WTC11 (cell line): ENCODE measurements around the gene GFOD2. TPM values are rescaled to one million over a fixed set of nuclear protein-coding genes. Genes with fewer than 3 reads are reported as not detected.

Experiments
- ATAC-seq: fragments of 200-7000 bp; cut with Tn5 transposase; 2 replicates; pipeline ENCODE4 v1.10.0; 2021; ENCODE audit warnings: mild to moderate bottlenecking, moderate library complexity
- CTCF ChIA-PET: fragments of 300-600 bp; sonication (Branson Sonifier 250); formaldehyde crosslinking; loops from one replicate; lab custom pipeline; 2021; ENCODE audit warnings: antibody characterized with exemption; lab: Charles Lee
- POLR2A ChIA-PET: fragments of 350-600 bp; sonication (Branson Sonifier 250); formaldehyde crosslinking; loops from one replicate; lab custom pipeline; 2021; ENCODE audit warnings: antibody characterized with exemption; lab: Charles Lee
- DNase-seq: peaks from one replicate; pipeline ENCODE4 v3.0.0; 2021; ENCODE audit warnings: low spot score
- H3K27ac Mint-ChIP-seq: 2 replicates; pipeline ENCODE4 v1.8.0; 2021; ENCODE audit warnings: mixed read lengths
- H3K27me3 Mint-ChIP-seq: 2 replicates; pipeline ENCODE4 v1.8.0; 2021; ENCODE audit warnings: low read depth, mild to moderate bottlenecking, moderate library complexity, mixed read lengths
- H3K36me3 Mint-ChIP-seq: 2 replicates; pipeline ENCODE4 v1.8.0; 2021; ENCODE audit warnings: mixed read lengths
- H3K4me1 Mint-ChIP-seq: 2 replicates; pipeline ENCODE4 v1.8.0; 2022; ENCODE audit warnings: mixed read lengths
- H3K4me3 Mint-ChIP-seq: 2 replicates; pipeline ENCODE4 v1.8.0; 2021; ENCODE audit warnings: mild to moderate bottlenecking, moderate library complexity, mixed read lengths
- H3K9me3 Mint-ChIP-seq: 2 replicates; pipeline ENCODE4 v1.8.0; 2021; ENCODE audit warnings: mixed read lengths
- HMGA2 ChIP-seq: fragments of 250-450 bp; sonication (Bioruptor Pico); IDR thresholded peaks from 2 replicates; pipeline ENCODE4 v1.4.0; 2021; ENCODE audit warnings: mild to moderate bottlenecking, moderate library complexity
- NR2C2 ChIP-seq: sonication (generic); formaldehyde crosslinking; IDR thresholded peaks from 2 replicates; pipeline ENCODE4 v1.8.0; 2022; ENCODE audit warnings: mild to moderate bottlenecking, missing genetic modification reagents
- ZNF138 ChIP-seq: sonication (generic); formaldehyde crosslinking; conservative IDR thresholded peaks from 2 replicates; pipeline ENCODE4 v1.8.1; 2022; ENCODE audit warnings: mild to moderate bottlenecking, moderate library complexity, missing genetic modification reagents
- ZNF423 ChIP-seq: fragments of 250-450 bp; sonication (Bioruptor Pico); IDR thresholded peaks from 2 replicates; pipeline ENCODE4 v2.1.2; 2022; ENCODE audit warnings: mild to moderate bottlenecking, moderate library complexity
- total RNA-seq: library from RNA; stranded (reverse); gene quantifications from 3 replicates; pipeline ENCODE4 v1.2.3, GENCODE V29; 2021
- TF ChIP-seq, protein P1 (sequence below): sonication (generic); formaldehyde crosslinking; IDR thresholded peaks from 2 replicates; pipeline ENCODE4 v1.8.1; 2023; ENCODE audit warnings: mild to moderate bottlenecking, missing genetic modification reagents
- TF ChIP-seq, protein P2 (sequence below): sonication (generic); formaldehyde crosslinking; IDR thresholded peaks from 2 replicates; pipeline ENCODE4 v1.8.0; 2023; ENCODE audit warnings: missing genetic modification reagents
- TF ChIP-seq, protein P3 (sequence below): sonication (generic); formaldehyde crosslinking; IDR thresholded peaks from 2 replicates; pipeline ENCODE4 v1.8.0; 2022; ENCODE audit warnings: mild to moderate bottlenecking, missing genetic modification reagents
- TF ChIP-seq, protein P4 (sequence below): sonication (generic); formaldehyde crosslinking; IDR thresholded peaks from 2 replicates; pipeline ENCODE4 v1.8.1; 2022; ENCODE audit warnings: missing genetic modification reagents, borderline replicate concordance
- TF ChIP-seq, protein P5 (sequence below): fragments of 250-450 bp; sonication (Bioruptor Pico); IDR thresholded peaks from 2 replicates; pipeline ENCODE4 v1.9.0; 2021; ENCODE audit warnings: mild to moderate bottlenecking
- TF ChIP-seq, protein P6 (sequence below): fragments of 250-450 bp; sonication (Bioruptor Pico); IDR thresholded peaks from 2 replicates; pipeline ENCODE4 v1.9.0; 2021; ENCODE audit warnings: mild to moderate bottlenecking, borderline replicate concordance
- TF ChIP-seq, protein P7 (sequence below): fragments of 250-450 bp; sonication (Bioruptor Pico); IDR thresholded peaks from 2 replicates; pipeline ENCODE4 v1.9.0; 2021; ENCODE audit warnings: mild to moderate bottlenecking
- TF ChIP-seq, protein P8 (sequence below): fragments of 250-450 bp; sonication (Bioruptor Pico); conservative IDR thresholded peaks from 2 replicates; pipeline ENCODE4 v1.9.0; 2021; ENCODE audit warnings: mild to moderate bottlenecking
- TF ChIP-seq, protein P9 (sequence below): fragments of 250-450 bp; sonication (Bioruptor Pico); IDR thresholded peaks from 2 replicates; pipeline ENCODE4 v1.8.0; 2021; ENCODE audit warnings: mild to moderate bottlenecking
- TF ChIP-seq, protein P10 (sequence below): sonication (generic); formaldehyde crosslinking; IDR thresholded peaks from 2 replicates; pipeline ENCODE4 v1.8.1; 2023; ENCODE audit warnings: mild to moderate bottlenecking, missing genetic modification reagents, moderate library complexity

GFOD2 gene
- total RNA-seq, 1 experiment from 2014 or later = 29.5 TPM

DNA sequence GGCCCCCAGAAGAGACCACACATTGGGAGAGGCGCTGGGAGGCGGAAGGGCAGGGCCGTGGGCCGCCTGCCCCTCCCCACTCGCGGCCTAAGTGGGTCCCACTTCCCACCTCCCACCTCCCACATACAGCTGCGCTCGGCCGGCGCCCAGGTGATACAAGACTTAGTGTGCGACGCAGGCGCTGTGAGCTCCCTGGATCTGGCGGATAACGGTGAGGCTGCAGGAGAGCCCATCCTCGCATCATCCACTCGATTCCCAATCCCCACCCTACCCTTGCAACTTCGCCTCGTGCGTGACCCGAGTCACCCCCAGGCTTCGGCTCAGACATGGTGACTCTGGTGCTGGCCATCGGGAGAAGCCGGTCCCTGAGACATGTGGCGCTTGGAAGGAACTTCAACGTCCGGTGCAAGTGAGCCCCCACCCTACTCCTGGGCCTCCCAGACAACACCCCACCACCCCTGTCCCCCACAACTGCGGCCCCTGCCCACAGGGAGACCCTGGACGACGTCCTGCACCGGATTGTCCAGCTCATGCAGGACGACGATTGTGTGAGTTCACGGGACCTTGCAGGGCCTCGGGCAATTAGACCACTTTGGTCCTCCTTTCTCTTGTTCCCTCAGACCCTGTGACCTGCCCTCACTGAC, 70.2 kb downstream of the GFOD2 start:
- Mint-ChIP-seq H3K4me1 (peaks cover 12% of the 10 kb centered on the region), H3K36me3 (no peaks in the 10 kb centered on the region; the same call in 1 of the 2 replicates), H3K27me3 (peaks cover 84% of the 10 kb centered on the region), H3K27ac (no peak overlapping the region), H3K4me3 (peak overlapping the region; percentile 52), H3K9me3 (no peaks in the 10 kb centered on the region)
- CTCF ChIA-PET = interaction anchor here (0.9 to 9.6 kb wide), 12 partner anchors 11 to 128 kb away, joined by 3 to 197 read pairs (median 10); partner anchors contain the start of genes ACD, C16orf86, CTCF and ENKD1
- TF ChIP-seq, protein P1, sequence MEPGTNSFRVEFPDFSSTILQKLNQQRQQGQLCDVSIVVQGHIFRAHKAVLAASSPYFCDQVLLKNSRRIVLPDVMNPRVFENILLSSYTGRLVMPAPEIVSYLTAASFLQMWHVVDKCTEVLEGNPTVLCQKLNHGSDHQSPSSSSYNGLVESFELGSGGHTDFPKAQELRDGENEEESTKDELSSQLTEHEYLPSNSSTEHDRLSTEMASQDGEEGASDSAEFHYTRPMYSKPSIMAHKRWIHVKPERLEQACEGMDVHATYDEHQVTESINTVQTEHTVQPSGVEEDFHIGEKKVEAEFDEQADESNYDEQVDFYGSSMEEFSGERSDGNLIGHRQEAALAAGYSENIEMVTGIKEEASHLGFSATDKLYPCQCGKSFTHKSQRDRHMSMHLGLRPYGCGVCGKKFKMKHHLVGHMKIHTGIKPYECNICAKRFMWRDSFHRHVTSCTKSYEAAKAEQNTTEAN (CRISPR knock-in tag) = no peak
- TF ChIP-seq, protein P2, sequence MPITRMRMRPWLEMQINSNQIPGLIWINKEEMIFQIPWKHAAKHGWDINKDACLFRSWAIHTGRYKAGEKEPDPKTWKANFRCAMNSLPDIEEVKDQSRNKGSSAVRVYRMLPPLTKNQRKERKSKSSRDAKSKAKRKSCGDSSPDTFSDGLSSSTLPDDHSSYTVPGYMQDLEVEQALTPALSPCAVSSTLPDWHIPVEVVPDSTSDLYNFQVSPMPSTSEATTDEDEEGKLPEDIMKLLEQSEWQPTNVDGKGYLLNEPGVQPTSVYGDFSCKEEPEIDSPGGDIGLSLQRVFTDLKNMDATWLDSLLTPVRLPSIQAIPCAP (CRISPR knock-in tag) = no peak
- TF ChIP-seq, protein P3, sequence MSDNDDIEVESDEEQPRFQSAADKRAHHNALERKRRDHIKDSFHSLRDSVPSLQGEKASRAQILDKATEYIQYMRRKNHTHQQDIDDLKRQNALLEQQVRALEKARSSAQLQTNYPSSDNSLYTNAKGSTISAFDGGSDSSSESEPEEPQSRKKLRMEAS (CRISPR knock-in tag) = no peak
- TF ChIP-seq, protein P4, sequence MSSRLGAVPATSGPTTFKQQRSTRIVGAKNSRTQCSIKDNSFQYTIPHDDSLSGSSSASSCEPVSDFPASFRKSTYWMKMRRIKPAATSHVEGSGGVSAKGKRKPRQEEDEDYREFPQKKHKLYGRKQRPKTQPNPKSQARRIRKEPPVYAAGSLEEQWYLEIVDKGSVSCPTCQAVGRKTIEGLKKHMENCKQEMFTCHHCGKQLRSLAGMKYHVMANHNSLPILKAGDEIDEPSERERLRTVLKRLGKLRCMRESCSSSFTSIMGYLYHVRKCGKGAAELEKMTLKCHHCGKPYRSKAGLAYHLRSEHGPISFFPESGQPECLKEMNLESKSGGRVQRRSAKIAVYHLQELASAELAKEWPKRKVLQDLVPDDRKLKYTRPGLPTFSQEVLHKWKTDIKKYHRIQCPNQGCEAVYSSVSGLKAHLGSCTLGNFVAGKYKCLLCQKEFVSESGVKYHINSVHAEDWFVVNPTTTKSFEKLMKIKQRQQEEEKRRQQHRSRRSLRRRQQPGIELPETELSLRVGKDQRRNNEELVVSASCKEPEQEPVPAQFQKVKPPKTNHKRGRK (CRISPR knock-in tag) = no peak
- TF ChIP-seq ZNF423 (CRISPR knock-in tag) = no peak
- TF ChIP-seq, protein P5, sequence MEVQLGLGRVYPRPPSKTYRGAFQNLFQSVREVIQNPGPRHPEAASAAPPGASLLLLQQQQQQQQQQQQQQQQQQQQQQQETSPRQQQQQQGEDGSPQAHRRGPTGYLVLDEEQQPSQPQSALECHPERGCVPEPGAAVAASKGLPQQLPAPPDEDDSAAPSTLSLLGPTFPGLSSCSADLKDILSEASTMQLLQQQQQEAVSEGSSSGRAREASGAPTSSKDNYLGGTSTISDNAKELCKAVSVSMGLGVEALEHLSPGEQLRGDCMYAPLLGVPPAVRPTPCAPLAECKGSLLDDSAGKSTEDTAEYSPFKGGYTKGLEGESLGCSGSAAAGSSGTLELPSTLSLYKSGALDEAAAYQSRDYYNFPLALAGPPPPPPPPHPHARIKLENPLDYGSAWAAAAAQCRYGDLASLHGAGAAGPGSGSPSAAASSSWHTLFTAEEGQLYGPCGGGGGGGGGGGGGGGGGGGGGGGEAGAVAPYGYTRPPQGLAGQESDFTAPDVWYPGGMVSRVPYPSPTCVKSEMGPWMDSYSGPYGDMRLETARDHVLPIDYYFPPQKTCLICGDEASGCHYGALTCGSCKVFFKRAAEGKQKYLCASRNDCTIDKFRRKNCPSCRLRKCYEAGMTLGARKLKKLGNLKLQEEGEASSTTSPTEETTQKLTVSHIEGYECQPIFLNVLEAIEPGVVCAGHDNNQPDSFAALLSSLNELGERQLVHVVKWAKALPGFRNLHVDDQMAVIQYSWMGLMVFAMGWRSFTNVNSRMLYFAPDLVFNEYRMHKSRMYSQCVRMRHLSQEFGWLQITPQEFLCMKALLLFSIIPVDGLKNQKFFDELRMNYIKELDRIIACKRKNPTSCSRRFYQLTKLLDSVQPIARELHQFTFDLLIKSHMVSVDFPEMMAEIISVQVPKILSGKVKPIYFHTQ = no peak
- TF ChIP-seq, protein P6, sequence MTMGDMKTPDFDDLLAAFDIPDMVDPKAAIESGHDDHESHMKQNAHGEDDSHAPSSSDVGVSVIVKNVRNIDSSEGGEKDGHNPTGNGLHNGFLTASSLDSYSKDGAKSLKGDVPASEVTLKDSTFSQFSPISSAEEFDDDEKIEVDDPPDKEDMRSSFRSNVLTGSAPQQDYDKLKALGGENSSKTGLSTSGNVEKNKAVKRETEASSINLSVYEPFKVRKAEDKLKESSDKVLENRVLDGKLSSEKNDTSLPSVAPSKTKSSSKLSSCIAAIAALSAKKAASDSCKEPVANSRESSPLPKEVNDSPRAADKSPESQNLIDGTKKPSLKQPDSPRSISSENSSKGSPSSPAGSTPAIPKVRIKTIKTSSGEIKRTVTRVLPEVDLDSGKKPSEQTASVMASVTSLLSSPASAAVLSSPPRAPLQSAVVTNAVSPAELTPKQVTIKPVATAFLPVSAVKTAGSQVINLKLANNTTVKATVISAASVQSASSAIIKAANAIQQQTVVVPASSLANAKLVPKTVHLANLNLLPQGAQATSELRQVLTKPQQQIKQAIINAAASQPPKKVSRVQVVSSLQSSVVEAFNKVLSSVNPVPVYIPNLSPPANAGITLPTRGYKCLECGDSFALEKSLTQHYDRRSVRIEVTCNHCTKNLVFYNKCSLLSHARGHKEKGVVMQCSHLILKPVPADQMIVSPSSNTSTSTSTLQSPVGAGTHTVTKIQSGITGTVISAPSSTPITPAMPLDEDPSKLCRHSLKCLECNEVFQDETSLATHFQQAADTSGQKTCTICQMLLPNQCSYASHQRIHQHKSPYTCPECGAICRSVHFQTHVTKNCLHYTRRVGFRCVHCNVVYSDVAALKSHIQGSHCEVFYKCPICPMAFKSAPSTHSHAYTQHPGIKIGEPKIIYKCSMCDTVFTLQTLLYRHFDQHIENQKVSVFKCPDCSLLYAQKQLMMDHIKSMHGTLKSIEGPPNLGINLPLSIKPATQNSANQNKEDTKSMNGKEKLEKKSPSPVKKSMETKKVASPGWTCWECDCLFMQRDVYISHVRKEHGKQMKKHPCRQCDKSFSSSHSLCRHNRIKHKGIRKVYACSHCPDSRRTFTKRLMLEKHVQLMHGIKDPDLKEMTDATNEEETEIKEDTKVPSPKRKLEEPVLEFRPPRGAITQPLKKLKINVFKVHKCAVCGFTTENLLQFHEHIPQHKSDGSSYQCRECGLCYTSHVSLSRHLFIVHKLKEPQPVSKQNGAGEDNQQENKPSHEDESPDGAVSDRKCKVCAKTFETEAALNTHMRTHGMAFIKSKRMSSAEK (CRISPR knock-in tag) = no peak
- no peak for TF ChIP-seq HMGA2 (CRISPR knock-in tag)
- TF ChIP-seq, protein P7, sequence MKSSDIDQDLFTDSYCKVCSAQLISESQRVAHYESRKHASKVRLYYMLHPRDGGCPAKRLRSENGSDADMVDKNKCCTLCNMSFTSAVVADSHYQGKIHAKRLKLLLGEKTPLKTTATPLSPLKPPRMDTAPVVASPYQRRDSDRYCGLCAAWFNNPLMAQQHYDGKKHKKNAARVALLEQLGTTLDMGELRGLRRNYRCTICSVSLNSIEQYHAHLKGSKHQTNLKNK (CRISPR knock-in tag) = no peak
- TF ChIP-seq ZNF138 (CRISPR knock-in tag) = no peak
- TF ChIP-seq, protein P8, sequence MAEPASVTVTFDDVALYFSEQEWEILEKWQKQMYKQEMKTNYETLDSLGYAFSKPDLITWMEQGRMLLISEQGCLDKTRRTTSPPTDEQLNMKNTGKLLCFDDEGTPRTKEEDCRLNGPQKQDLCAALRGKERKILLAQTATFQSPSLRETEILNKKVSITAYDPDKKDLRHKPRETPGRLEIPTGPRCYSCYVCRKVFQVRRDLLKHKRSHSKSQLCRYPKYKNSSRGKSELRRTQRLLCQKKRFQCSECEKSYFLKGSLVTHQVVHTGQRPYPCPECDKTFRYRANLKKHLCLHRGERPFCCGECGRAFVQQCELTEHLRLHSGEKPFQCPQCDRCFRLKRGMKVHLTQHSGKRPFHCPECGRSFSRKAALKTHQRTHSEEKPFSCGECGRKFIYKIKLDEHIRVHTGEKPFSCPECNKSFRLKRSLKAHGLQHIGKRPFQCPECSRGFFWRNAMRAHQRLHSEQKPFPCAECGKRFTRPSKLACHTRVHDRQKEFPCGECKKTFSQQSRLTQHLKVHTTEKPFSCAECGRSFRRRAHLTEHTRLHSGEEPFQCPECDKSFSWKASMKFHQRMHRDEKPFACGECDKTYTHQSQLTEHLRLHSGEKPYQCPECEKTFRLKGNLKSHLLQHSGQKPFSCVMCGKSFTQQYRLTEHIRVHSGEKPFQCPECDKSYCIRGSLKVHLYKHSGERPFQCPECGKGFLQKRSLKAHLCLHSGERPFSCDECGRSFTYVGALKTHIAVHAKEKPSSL (CRISPR knock-in tag) = no peak
- TF ChIP-seq, protein P9, sequence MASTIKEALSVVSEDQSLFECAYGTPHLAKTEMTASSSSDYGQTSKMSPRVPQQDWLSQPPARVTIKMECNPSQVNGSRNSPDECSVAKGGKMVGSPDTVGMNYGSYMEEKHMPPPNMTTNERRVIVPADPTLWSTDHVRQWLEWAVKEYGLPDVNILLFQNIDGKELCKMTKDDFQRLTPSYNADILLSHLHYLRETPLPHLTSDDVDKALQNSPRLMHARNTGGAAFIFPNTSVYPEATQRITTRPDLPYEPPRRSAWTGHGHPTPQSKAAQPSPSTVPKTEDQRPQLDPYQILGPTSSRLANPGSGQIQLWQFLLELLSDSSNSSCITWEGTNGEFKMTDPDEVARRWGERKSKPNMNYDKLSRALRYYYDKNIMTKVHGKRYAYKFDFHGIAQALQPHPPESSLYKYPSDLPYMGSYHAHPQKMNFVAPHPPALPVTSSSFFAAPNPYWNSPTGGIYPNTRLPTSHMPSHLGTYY = no peak
- no peak for TF ChIP-seq NR2C2
- TF ChIP-seq, protein P10, sequence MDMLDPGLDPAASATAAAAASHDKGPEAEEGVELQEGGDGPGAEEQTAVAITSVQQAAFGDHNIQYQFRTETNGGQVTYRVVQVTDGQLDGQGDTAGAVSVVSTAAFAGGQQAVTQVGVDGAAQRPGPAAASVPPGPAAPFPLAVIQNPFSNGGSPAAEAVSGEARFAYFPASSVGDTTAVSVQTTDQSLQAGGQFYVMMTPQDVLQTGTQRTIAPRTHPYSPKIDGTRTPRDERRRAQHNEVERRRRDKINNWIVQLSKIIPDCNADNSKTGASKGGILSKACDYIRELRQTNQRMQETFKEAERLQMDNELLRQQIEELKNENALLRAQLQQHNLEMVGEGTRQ (CRISPR knock-in tag) = no peak
- POLR2A ChIA-PET = interaction anchor here (1.4 to 1.6 kb wide), 2 partner anchors 12 to 105 kb away, joined by 3 to 9 read pairs; partner anchors contain the start of genes ACD and PARD6A
- DNase-seq (no peak), ATAC-seq (no peak)
